ENCODE results near the gene CELF1. TPM values are rescaled to one million over a fixed set of nuclear protein-coding genes. Genes with fewer than 3 reads are reported as not detected.

Gene CELF1
- total and polyA plus RNA-seq, 10 of the 15 experiments (the other 5 are each of a cell fraction or from before 2014, with no cell fraction given): 35.3 to 128 (median 85.7) TPM

DNA sequence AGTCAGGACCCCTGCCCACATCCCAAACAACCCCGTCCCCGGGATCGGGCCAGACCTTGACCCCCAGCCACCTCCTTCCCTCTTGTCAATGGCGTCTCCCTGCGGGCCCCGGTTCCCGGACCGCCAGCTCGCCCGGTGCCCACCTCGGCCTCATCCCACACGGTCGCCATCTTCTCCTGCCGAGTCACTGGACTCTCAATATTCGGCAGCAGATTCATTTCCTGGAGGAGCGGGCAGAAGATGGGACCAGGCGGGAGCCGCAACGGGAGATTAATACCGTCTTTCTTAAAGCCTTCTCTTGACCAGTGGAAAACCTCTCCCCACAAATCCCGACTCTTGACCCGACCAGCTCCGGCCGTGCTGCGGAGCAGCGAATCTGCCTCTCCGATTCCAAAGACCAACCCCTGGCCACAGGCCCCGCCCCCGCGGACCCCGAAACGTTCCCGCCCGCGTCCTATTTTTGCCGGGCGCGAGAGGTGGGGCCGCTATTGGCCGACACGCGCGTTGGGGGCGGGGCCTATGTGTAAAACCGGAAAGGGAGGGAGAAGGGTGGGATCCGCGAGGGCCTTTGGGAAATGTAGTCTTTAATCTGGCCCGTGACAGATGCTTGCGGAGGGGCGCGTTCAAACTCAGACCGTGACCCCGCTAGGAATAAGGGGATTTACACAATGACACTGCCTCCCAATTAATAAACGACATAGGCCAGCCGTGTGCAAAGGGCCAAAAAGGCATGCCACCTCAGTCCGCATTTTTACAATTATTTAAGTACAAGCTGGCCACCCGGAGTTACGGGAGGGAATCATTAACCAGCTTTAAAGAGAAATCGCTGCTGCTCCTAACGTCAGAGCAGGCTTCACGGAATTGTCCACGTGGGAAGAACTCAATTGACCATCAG, 126.6 kb downstream of the CELF1 start, which contains the start of gene PSMC3 (continued):
- TF ChIP-seq REST (IDR thresholded peaks at IDR 0.05; ENCODE audit: low read depth, low read length): peak; percentile 41; the same call in 1 of the 2 replicates
- no peak for TF ChIP-seq BCLAF1 (IDR thresholded peaks at IDR 0.05)
- peak; percentile 26; the same call in 1 of the 2 replicates for TF ChIP-seq PKNOX1 (IDR thresholded peaks at IDR 0.05)
- TF ChIP-seq TARDBP (IDR thresholded peaks at IDR 0.05; ENCODE audit: borderline replicate concordance): no peak
- peak; percentile 75 for TF ChIP-seq MXI1 (IDR thresholded peaks at IDR 0.05; ENCODE audit: low read depth, low read length)
- TF ChIP-seq LARP7 (IDR thresholded peaks at IDR 0.05): peak; percentile 98
- no peak for TF ChIP-seq ZSCAN29 (IDR thresholded peaks at IDR 0.05)
- 0 out of 2 replicates have a peak, but pooled peaks have one; percentile 74 for TF ChIP-seq RCOR1 (conservative IDR thresholded peaks at IDR 0.05; ENCODE audit: low read depth, low read length)
- no peak for TF ChIP-seq ZNF24 (IDR thresholded peaks at IDR 0.05)
- TF ChIP-seq RAD21 (IDR thresholded peaks at IDR 0.05; ENCODE audit: insufficient read depth, low read depth, low read length): no peak
- no peak for TF ChIP-seq JUND (IDR thresholded peaks at IDR 0.05; ENCODE audit: low read depth, low read length)
- TF ChIP-seq MTA2 (IDR thresholded peaks at IDR 0.05; ENCODE audit: low read depth): no peak
- 0 out of 2 replicates have a peak, but pooled peaks have one; percentile 51 for TF ChIP-seq GATAD2B (conservative IDR thresholded peaks at IDR 0.05; ENCODE audit: low read depth)
- no peak for TF ChIP-seq SUZ12 (IDR thresholded peaks at IDR 0.05; ENCODE audit: unreplicated experiment)
- TF ChIP-seq IKZF1 (conservative IDR thresholded peaks at IDR 0.05): peak; percentile 97
- TF ChIP-seq PAX8 (IDR thresholded peaks at IDR 0.05): no peak
- no peak for TF ChIP-seq MTA3 (IDR thresholded peaks at IDR 0.05; ENCODE audit: borderline replicate concordance, low read length)
- TF ChIP-seq CREB1 (IDR thresholded peaks at IDR 0.05; ENCODE audit: low read depth): peak; percentile 82
- TF ChIP-seq MAX (IDR thresholded peaks at IDR 0.05; ENCODE audit: low read depth, low read length): no peak
- TF ChIP-seq PML (IDR thresholded peaks at IDR 0.05; ENCODE audit: low read length): peak; percentile 82; the same call in 1 of the 2 replicates
